Urinary bladder (tissue), 4 donors: Measurements from ENCODE around the gene IRAK2. TPM values are rescaled to one million over a fixed set of nuclear protein-coding genes. Genes with fewer than 3 reads are reported as not detected.
"Not testable (repeated sequence)": the region's sequence is repeated elsewhere in the genome, so short reads cannot be mapped to it uniquely, and the experiment has no call there.

Experiments
- DNase-seq: peaks from one replicate; pipeline ENCODE4 v3.0.0-alpha.2; 2015; ENCODE audit errors: extremely low spot score
- H3K27ac ChIP-seq: one replicate; pipeline ENCODE4 v1.5.1; 2013; ENCODE audit warnings: low read depth, mild to moderate bottlenecking, moderate library complexity
- H3K36me3 ChIP-seq: one replicate; pipeline ENCODE4 v1.6.1; 2013; ENCODE audit warnings: mild to moderate bottlenecking, moderate library complexity; ENCODE audit not compliant: insufficient read depth
- H3K4me1 ChIP-seq: one replicate; pipeline ENCODE4 v1.6.1; 2013; ENCODE audit warnings: mild to moderate bottlenecking, moderate library complexity; ENCODE audit not compliant: insufficient read depth
- H3K4me3 ChIP-seq: one replicate; pipeline ENCODE4 v1.5.1; 2013; ENCODE audit warnings: low read depth, low read length
- WGBS: extraction: QIAGEN DNeasy Blood & Tissue Kit; methylation state at CpG from one replicate; pipeline ENCODE4 v1.1.7; 2013; 5-methylcytosine and 5-hydroxymethylcytosine counted together
- polyA plus RNA-seq: library from polyadenylated mRNA; stranded (reverse); fragments of 200-250 nt; gene quantifications from one replicate; pipeline ENCODE4 v1.2.3, GENCODE V29; 2013
- total RNA-seq: library from RNA; depleted of rRNA; stranded (reverse); fragments of >200 nt; gene quantifications from one replicate; pipeline ENCODE4 v1.2.3, GENCODE V29; 2014
- donor health status: healthy with polysubstance abuse.
- donor health status: healthy.

The IRAK2 gene
- total and polyA plus RNA-seq, 2 donors, result 2.9 to 4.1 TPM

GRCh38 chr3:10145685-10146084, 19.0 kb upstream of the IRAK2 start:
- WGBS, result 87% methylated on average over 4 of the region's 4 CpGs
- Histone ChIP-seq H3K36me3 (no peaks in the 10 kb centered on the region), H3K4me1 (peaks cover 2% of the 10 kb centered on the region), H3K4me3 (no peak overlapping the region), H3K27ac (no peak overlapping the region)
- no peak for DNase-seq

- DNase-seq, result no peak
- H3K36me3 ChIP-seq, result peaks cover 5% of the 10 kb centered on the region
Measured at GRCh38 chr3:10149226-10149625, 15.5 kb upstream of the IRAK2 start.

GRCh38 chr3:10150987-10151386, 13.7 kb upstream of the IRAK2 start:
- DNase-seq, result no peak
- H3K27ac ChIP-seq, result no peak overlapping the region
- peaks cover 5% of the 10 kb centered on the region for H3K36me3 ChIP-seq
- H3K4me3 ChIP-seq, result no peak overlapping the region
- WGBS, result 84% methylated on average over 6 of the region's 6 CpGs
- no peaks in the 10 kb centered on the region for H3K4me1 ChIP-seq

More at GRCh38 chr3:10149226-10149625, 15.5 kb upstream of the IRAK2 start:
- H3K4me1 ChIP-seq, result no peaks in the 10 kb centered on the region
- no peak overlapping the region for H3K27ac ChIP-seq
- 91% methylated on average over 8 of the region's 8 CpGs for WGBS
- H3K4me3 ChIP-seq, result no peak overlapping the region

- Histone ChIP-seq H3K4me1 (no peaks in the 10 kb centered on the region), H3K27ac (no peak overlapping the region), H3K36me3 (peaks cover 5% of the 10 kb centered on the region), H3K4me3 (no peak overlapping the region)
- no peak for DNase-seq
- WGBS, result 91% methylated on average over 14 of the region's 14 CpGs
Measured at GRCh38 chr3:10154335-10155122, 10.2 kb upstream of the IRAK2 start.

GRCh38 chr3:10155123-10155472, 9.6 kb upstream of the IRAK2 start:
- Histone ChIP-seq H3K27ac (no peak overlapping the region), H3K4me1 (no peaks in the 10 kb centered on the region), H3K36me3 (peaks cover 5% of the 10 kb centered on the region), H3K4me3 (no peak overlapping the region)
- 89% methylated on average over 4 of the region's 4 CpGs for WGBS
- no peak for DNase-seq

- DNase-seq, result no peak
- peaks cover 5% of the 10 kb centered on the region for H3K36me3 ChIP-seq
- no peaks in the 10 kb centered on the region for H3K4me1 ChIP-seq
- no peak overlapping the region for H3K4me3 ChIP-seq
- 90% methylated on average over 4 of the region's 4 CpGs for WGBS
- H3K27ac ChIP-seq, result no peak overlapping the region
Measured at GRCh38 chr3:10155658-10156057, 9.1 kb upstream of the IRAK2 start.

- no peak for DNase-seq
- Histone ChIP-seq H3K4me3 (no peak overlapping the region), H3K4me1 (no peaks in the 10 kb centered on the region), H3K36me3 (peaks cover 2% of the 10 kb centered on the region), H3K27ac (no peak overlapping the region)
- 54% methylated on average over 4 of the region's 4 CpGs for WGBS
Measured at GRCh38 chr3:10157031-10157430, 7.7 kb upstream of the IRAK2 start.

- 96% methylated on average over 6 of the region's 6 CpGs for WGBS
- DNase-seq, H3K4me3 ChIP-seq, H3K36me3 ChIP-seq, H3K4me1 ChIP-seq, H3K27ac ChIP-seq: not testable (repeated sequence)
Measured at GRCh38 chr3:10158555-10158954, 6.2 kb upstream of the IRAK2 start.

GRCh38 chr3:10160346-10160745, 4.4 kb upstream of the IRAK2 start:
- no peak for DNase-seq
- Histone ChIP-seq H3K4me1 (no peaks in the 10 kb centered on the region), H3K4me3 (no peak overlapping the region), H3K36me3 (no peaks in the 10 kb centered on the region), H3K27ac (no peak overlapping the region)
- 41% methylated on average over 1 of the region's 1 CpG for whole genome bisulfite sequencing

- Histone ChIP-seq H3K36me3 (no peaks in the 10 kb centered on the region), H3K27ac (no peak overlapping the region), H3K4me3 (no peak overlapping the region), H3K4me1 (no peaks in the 10 kb centered on the region)
- DNase-seq, result no peak
- WGBS, result 84% methylated on average over 6 of the region's 6 CpGs
Measured at GRCh38 chr3:10160925-10161324, 3.8 kb upstream of the IRAK2 start.

GRCh38 chr3:10162185-10162584, 2.5 kb upstream of the IRAK2 start:
- DNase-seq, result no peak
- 88% methylated on average over 6 of the region's 6 CpGs for WGBS
- H3K4me1 ChIP-seq, result no peaks in the 10 kb centered on the region

GRCh38 chr3:10164201-10164545, 546 bp upstream of the IRAK2 start:
- not testable (repeated sequence) for H3K27ac ChIP-seq, DNase-seq, H3K4me1 ChIP-seq, H3K4me3 ChIP-seq, H3K36me3 ChIP-seq
- WGBS, result 68% methylated on average over 12 of the region's 12 CpGs

More at GRCh38 chr3:10162185-10162584, 2.5 kb upstream of the IRAK2 start:
- Histone ChIP-seq H3K4me3 (no peak overlapping the region), H3K36me3 (peaks cover 2% of the 10 kb centered on the region), H3K27ac (no peak overlapping the region)

- Histone ChIP-seq H3K27ac (no peak overlapping the region), H3K36me3 (peaks cover 2% of the 10 kb centered on the region), H3K4me3 (no peak overlapping the region), H3K4me1 (no peaks in the 10 kb centered on the region)
- 91% methylated on average over 5 of the region's 5 CpGs for WGBS
- DNase-seq, result no peak
Measured at GRCh38 chr3:10166213-10166604, 1.5 kb downstream of the IRAK2 start.

GRCh38 chr3:10169000-10169496, 4.3 kb downstream of the IRAK2 start:
- DNase-seq, result no peak
- Histone ChIP-seq H3K4me3 (no peak overlapping the region), H3K36me3 (peaks cover 2% of the 10 kb centered on the region), H3K4me1 (no peaks in the 10 kb centered on the region), H3K27ac (no peak overlapping the region)
- 66% methylated on average over 8 of the region's 8 CpGs for WGBS
